Gastrocnemius medialis (tissue), 4 donors: Measurements from ENCODE around the gene RNU6-1. TPM values are rescaled to one million over a fixed set of nuclear protein-coding genes. Genes with fewer than 3 reads are reported as not detected.

Experiments
- ATAC-seq, 2 donors: fragments of 150-250 bp; one replicate each; pipeline ENCODE4 v1.9.1; 2016
- DNase-seq, 2 donors: peaks; one replicate each; pipeline ENCODE4 v3.0.0-alpha.2; 2019
- H3K27ac ChIP-seq, 4 donors: fragments of 200-600 bp; sonication (generic); 1 replicate in 1 of 4; 2 replicates in 3 of 4; pipeline ENCODE4 v1.5.1; 2016 to 2018; ENCODE audit warnings: mild to moderate bottlenecking in 2 of 4, moderate library complexity in 1 of 4
- H3K27me3 ChIP-seq, 3 donors: fragments of 200-600 bp; sonication (generic) in 2 of 3; 1 replicate in 1 of 3; 2 replicates in 2 of 3; pipeline versions ENCODE4 v1.5.1 to v1.6.0; 2016 to 2019; ENCODE audit warnings: mild to moderate bottlenecking in 1 of 3, moderate library complexity in 1 of 3
- H3K36me3 ChIP-seq, 2 donors: fragments of 200-600 bp; sonication (generic) in 1 of 2; one replicate each; pipeline ENCODE4 v1.5.1; 2017 to 2018
- H3K4me1 ChIP-seq, 2 donors: fragments of 200-600 bp; sonication (generic) in 1 of 2; one replicate each; pipeline ENCODE4 v1.5.1; 2016 to 2017; ENCODE audit warnings: mild to moderate bottlenecking in 2 of 2
- H3K4me3 ChIP-seq, 4 donors: fragments of 200-600 bp; sonication (generic) in 3 of 4; 1 replicate in 1 of 4; 2 replicates in 3 of 4; pipeline ENCODE4 v1.5.1; 2016 to 2019; ENCODE audit warnings: mild to moderate bottlenecking in 2 of 4
- H3K9me3 ChIP-seq, 3 donors: fragments of 200-600 bp; sonication (generic) in 2 of 3; 1 replicate in 1 of 3; 2 replicates in 2 of 3; pipeline ENCODE4 v1.5.1; 2016 to 2019
- POLR2A ChIP-seq, 2 donors: fragments of 450-650 bp; IDR thresholded peaks; one replicate each; pipeline ENCODE4 v1.6.1; 2017; ENCODE audit warnings: antibody characterized with exemption in 2 of 2, mild to moderate bottlenecking in 2 of 2, moderate library complexity in 2 of 2
- in situ Hi-C, 4 donors: fragments of 200-750 bp; cut with MboI; loops; one replicate each; pipeline versions ENCODE4 v1.15.0 to v1.8.0; 2017; ENCODE audit warnings: low sequenced_read_pairs in 4 of 4
- intact Hi-C: fragments of 100-400 bp; cut with DNase I; formaldehyde crosslinking; loops from one replicate; pipeline ENCODE4 v1.15.1; 2023; ENCODE audit warnings: low total_unique reads
- total RNA-seq, 4 donors: library from RNA; depleted of rRNA; stranded (reverse); fragments of >200 nt; gene quantifications; one replicate each; pipeline versions ENCODE4 v1.1.0 to v1.2.3, GENCODE V29; 2016
- TF ChIP-seq, protein P1 (sequence below), 5 experiments: fragments of 450-650 bp in 3 of 5; fragments of 200-600 bp in 2 of 5; sonication (generic) in 2 of 5; IDR thresholded peaks in 4 of 5; conservative IDR thresholded peaks in 1 of 5; 1 replicate in 4 of 5; 2 replicates in 1 of 5; pipeline ENCODE4 v1.5.1; 2016 to 2019; ENCODE audit warnings: antibody characterized with exemption in 5 of 5, mild to moderate bottlenecking in 3 of 5, moderate library complexity in 3 of 5

RNU6-1 gene
- total RNA-seq, 4 donors from 2014 or later: not detected

DNA sequence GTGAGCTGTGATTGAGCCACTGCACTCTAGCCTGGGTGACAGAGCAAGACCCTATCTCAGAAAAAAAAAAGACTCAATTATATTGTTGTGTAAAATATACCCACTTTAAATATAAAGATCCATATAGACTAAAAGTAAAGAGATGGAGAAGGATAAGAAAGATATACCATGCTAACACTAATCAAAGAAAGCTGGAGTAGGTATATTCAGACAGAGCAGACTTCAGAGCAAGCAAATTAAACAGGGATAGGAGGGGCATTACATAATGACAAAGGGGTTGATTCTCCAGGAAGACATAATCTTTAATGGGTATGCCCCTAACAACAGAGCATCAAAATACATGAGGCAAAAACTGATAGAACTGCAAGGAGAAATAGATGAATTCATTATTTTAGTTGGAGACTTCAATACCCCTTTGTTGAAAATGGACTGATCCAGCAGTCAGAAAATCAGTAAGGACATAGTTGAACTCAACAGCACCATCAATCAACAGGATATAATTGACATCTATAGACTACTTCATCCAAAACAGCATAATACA, 31.1 kb upstream of the RNU6-1 start:
- ATAC-seq (no peak), DNase-seq (no peak)
- TF ChIP-seq, protein P1, sequence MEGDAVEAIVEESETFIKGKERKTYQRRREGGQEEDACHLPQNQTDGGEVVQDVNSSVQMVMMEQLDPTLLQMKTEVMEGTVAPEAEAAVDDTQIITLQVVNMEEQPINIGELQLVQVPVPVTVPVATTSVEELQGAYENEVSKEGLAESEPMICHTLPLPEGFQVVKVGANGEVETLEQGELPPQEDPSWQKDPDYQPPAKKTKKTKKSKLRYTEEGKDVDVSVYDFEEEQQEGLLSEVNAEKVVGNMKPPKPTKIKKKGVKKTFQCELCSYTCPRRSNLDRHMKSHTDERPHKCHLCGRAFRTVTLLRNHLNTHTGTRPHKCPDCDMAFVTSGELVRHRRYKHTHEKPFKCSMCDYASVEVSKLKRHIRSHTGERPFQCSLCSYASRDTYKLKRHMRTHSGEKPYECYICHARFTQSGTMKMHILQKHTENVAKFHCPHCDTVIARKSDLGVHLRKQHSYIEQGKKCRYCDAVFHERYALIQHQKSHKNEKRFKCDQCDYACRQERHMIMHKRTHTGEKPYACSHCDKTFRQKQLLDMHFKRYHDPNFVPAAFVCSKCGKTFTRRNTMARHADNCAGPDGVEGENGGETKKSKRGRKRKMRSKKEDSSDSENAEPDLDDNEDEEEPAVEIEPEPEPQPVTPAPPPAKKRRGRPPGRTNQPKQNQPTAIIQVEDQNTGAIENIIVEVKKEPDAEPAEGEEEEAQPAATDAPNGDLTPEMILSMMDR (IDR thresholded peaks at IDR 0.05 in 4 of 5, conservative IDR thresholded peaks at IDR 0.05 in 1 of 5): no peak
- TF ChIP-seq POLR2A (IDR thresholded peaks at IDR 0.05): no peak
- Histone ChIP-seq H3K9me3 (no peaks in the 10 kb centered on the region), H3K27me3 (no peaks in the 10 kb centered on the region), H3K27ac (no peak overlapping the region), H3K4me1 (no peaks in the 10 kb centered on the region), H3K36me3 (no peaks in the 10 kb centered on the region), H3K4me3 (no peak overlapping the region)
- intact Hi-C loops (no loop called here), in situ Hi-C loops (loop anchor here in 3 of 4 donors (25.0 kb wide), 1 partner anchor 191 kb away; the partner anchor contains the start of gene PIAS1 (in 3 of the 3))

DNA sequence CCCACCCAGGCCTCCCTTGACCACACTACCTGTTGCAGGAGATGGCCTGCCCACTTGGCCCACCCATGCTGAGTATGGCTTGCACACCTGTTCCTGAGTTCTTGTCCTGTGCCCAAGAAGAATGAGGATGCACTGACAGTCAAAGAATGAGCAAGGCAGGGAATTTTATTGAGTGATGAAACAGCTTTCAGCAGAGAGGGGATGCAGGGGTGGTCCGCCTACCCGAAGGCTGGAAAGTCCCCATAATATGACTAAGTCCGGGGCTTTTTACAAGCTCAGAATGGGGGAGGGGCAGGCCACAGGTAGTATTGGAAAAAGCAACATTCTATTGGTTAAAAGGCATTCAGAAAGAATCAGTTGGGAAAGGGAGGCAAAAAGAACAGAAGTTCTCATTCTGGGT, 29.9 kb upstream of the RNU6-1 start:
- no peak overlapping the region for H3K4me3 ChIP-seq
- TF ChIP-seq, protein P1 (IDR thresholded peaks at IDR 0.05 in 4 of 5, conservative IDR thresholded peaks at IDR 0.05 in 1 of 5): no peak
- no peak for TF ChIP-seq POLR2A (IDR thresholded peaks at IDR 0.05)
- no peak for DNase-seq
- intact Hi-C loops (no loop called here), in situ Hi-C loops (loop anchor here (10.0 to 25.0 kb wide), 3 partner anchors 193 to 345 kb away; partner anchors contain the start of gene PIAS1 (in 3 of the 4))
- no peaks in the 10 kb centered on the region for H3K9me3 ChIP-seq
- no peaks in the 10 kb centered on the region for H3K4me1 ChIP-seq
- no peaks in the 10 kb centered on the region for H3K36me3 ChIP-seq
- H3K27ac ChIP-seq: no peak overlapping the region
- ATAC-seq: no peak
- H3K27me3 ChIP-seq: no peaks in the 10 kb centered on the region

DNA sequence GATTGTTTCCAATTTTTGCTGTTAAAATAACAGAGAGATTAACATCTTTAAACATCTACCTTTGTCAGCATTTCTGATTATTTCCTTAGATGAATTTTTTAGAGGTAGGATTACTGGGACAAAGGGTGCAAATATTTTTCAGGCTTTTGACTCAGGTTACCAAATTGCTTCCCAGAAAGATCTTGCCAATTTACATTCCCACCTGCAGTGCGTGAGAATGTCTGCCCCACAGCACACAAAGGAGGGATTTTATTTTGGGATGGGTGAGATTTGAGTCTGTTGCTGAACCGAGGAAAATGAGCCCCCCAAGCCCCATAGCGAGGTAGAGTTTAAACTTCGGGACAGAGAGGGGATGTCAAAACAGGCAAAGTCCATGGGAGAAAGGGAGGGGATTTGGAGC, 25.9 kb upstream of the RNU6-1 start:
- intact Hi-C loops (no loop called here), in situ Hi-C loops (loop anchor here (10.0 to 25.0 kb wide), 3 partner anchors 197 to 349 kb away; partner anchors contain the start of gene PIAS1 (in 3 of the 4))
- ATAC-seq (no peak), DNase-seq (no peak)
- Histone ChIP-seq H3K4me1 (peaks cover 5 to 9% of the 10 kb centered on the region in 2 donors), H3K4me3 (no peak overlapping the region), H3K27ac (no peak overlapping the region), H3K27me3 (no peaks in the 10 kb centered on the region), H3K9me3 (no peaks in the 10 kb centered on the region), H3K36me3 (no peaks in the 10 kb centered on the region)
- TF ChIP-seq POLR2A (IDR thresholded peaks at IDR 0.05): no peak
- TF ChIP-seq, protein P1 (IDR thresholded peaks at IDR 0.05 in 4 of 5, conservative IDR thresholded peaks at IDR 0.05 in 1 of 5): no peak

DNA sequence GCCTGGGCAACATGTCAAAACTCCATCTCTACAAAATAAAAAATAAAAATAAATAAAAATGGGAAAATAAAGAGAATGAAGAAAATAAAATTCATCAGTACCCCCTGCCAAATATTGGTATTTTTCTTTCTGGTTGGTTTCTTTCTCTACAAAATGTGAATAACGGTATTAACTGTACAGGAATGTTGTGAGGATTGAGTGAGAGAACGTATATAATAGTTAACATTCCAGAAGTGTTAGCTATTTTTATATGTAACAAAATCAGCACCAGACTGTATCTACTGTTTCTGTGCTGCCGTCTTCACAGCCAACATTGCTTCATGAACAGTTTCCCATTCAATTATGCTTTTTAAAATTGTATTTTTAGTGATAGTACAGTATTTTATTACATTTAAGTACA, 25.5 kb upstream of the RNU6-1 start:
- intact Hi-C loops: no loop called here
- ATAC-seq: no peak

More for the DNA sequence above, 25.5 kb upstream of the RNU6-1 start:
- H3K4me3 ChIP-seq: no peak overlapping the region
- no peaks in the 10 kb centered on the region for H3K27me3 ChIP-seq
- H3K9me3 ChIP-seq: no peaks in the 10 kb centered on the region
- H3K36me3 ChIP-seq: no peaks in the 10 kb centered on the region
- DNase-seq: no peak
- in situ Hi-C loops: loop anchor here (10.0 to 25.0 kb wide), 3 partner anchors 197 to 349 kb away; partner anchors contain the start of gene PIAS1 (in 3 of the 4)
- no peak for TF ChIP-seq POLR2A (IDR thresholded peaks at IDR 0.05)
- TF ChIP-seq, protein P1 (IDR thresholded peaks at IDR 0.05 in 4 of 5, conservative IDR thresholded peaks at IDR 0.05 in 1 of 5): no peak
- peaks cover 5 to 9% of the 10 kb centered on the region in 2 donors for H3K4me1 ChIP-seq
- H3K27ac ChIP-seq: no peak overlapping the region
